ENCODE measurements around the gene UGT1A9. TPM values are rescaled to one million over a fixed set of nuclear protein-coding genes. Genes with fewer than 3 reads are reported as not detected.

Gene UGT1A9
- total and polyA plus RNA-seq, 2 of the 13 experiments (the other 11 are each of a cell fraction or from before 2014, with no cell fraction given) = 0.07 TPM; not detected in 1

GRCh38 chr2:233817361-233817911 is 145.7 kb downstream of the UGT1A9 start:
- ATAC-seq = peak; percentile 18
- BruUV-seq (replicated peaks) = no TSS peak
- H4K20me1 ChIP-seq (ENCODE audit: insufficient read depth, low read length) = no peaks in the 10 kb centered on the region
- CTCF ChIA-PET (ENCODE audit: low intra/inter-chr PET ratio, low total read pairs) = no interaction called here
- no peak overlapping the region for H3K4me2 ChIP-seq (ENCODE audit: low read depth, low read length)
- POLR2A ChIA-PET = no interaction called here
- no peak overlapping the region for H3K4me3 ChIP-seq (replicated peaks in 1 of 3; ENCODE audit: insufficient read depth in 1 of 3, low read depth in 2 of 3, low read length in 3 of 3)
- no peak overlapping the region for H2AFZ ChIP-seq (ENCODE audit: low read length)
- no peaks in the 10 kb centered on the region for H3K36me3 ChIP-seq (replicated peaks in 1 of 2; ENCODE audit: control insufficient read depth in 1 of 2, insufficient read depth in 2 of 2, low read length in 2 of 2)
- H3K27me3 ChIP-seq (ENCODE audit: control insufficient read depth in 1 of 2, insufficient read depth in 2 of 2, low read length in 2 of 2) = peaks cover 7 to 36% of the 10 kb centered on the region in 2 experiments; a peak in 4 of 5 replicates
- in situ Hi-C loops (cut with HindIII; ENCODE audit: extremely low pct_ligation_motif_present, low pct_unique_long_range_greater_than_20kb) (no loop called here), intact Hi-C loops (cut with micrococcal nuclease; ENCODE audit: unreplicated experiment) (no loop called here)
- no peaks in the 10 kb centered on the region for H3K9me3 ChIP-seq (ENCODE audit: low read length)
- FAIRE-seq = no peak
- TF ChIP-seq ONECUT2 (CRISPR knock-in tag; IDR thresholded peaks at IDR 0.05) (no peak), ATF6 (CRISPR knock-in tag; conservative IDR thresholded peaks at IDR 0.05) (no peak), ZNF367 (CRISPR knock-in tag; IDR thresholded peaks at IDR 0.05; ENCODE audit: borderline replicate concordance) (no peak), GABPB1 (CRISPR knock-in tag; IDR thresholded peaks at IDR 0.05) (no peak), ZNF609 (CRISPR knock-in tag; IDR thresholded peaks at IDR 0.05; ENCODE audit: borderline replicate concordance) (no peak), SRY (CRISPR knock-in tag; IDR thresholded peaks at IDR 0.05) (no peak), REST (IDR thresholded peaks at IDR 0.05; ENCODE audit: borderline replicate concordance in 1 of 2, low read depth in 1 of 2, low read length in 2 of 2) (no peak)
- no peaks in the 10 kb centered on the region for H3K79me2 ChIP-seq (ENCODE audit: insufficient read depth, low read length)
- H3K4me1 ChIP-seq (ENCODE audit: insufficient read depth, low read length) = peaks cover 23% of the 10 kb centered on the region
- no peak overlapping the region for H3K27ac ChIP-seq (ENCODE audit: extremely low read length, insufficient read depth, low read length)
- no peak for DNase-seq (ENCODE audit: low spot score)
- WGBS (ENCODE audit: low lambda C conversion rate) = 63% methylated on average over 3 of the region's 3 CpGs
- H3K9ac ChIP-seq (ENCODE audit: insufficient read depth, low read depth, low read length) = no peak overlapping the region
